Upper lobe of left lung (tissue), 4 donors: Measurements from ENCODE around the gene GRID2IP.

ENCODE experiments used
- EP300 ChIP-seq, 4 donors: sonication (generic); formaldehyde crosslinking; IDR thresholded peaks; one replicate each; pipeline ENCODE4 v1.5.1; 2017; ENCODE audit warnings: antibody characterized with exemption in 4 of 4, control low read depth in 2 of 4
- POLR2A ChIP-seq, 4 donors: fragments of 450-650 bp; IDR thresholded peaks; one replicate each; pipeline ENCODE4 v1.5.1; 2016 to 2017; ENCODE audit warnings: antibody characterized with exemption in 4 of 4, mild to moderate bottlenecking in 2 of 4
- TF ChIP-seq, protein P1 (sequence below), 6 experiments: fragments of 450-650 bp in 4 of 6; fragments of 200-600 bp in 2 of 6; sonication (generic) in 2 of 6; IDR thresholded peaks; one replicate each; pipeline ENCODE4 v1.5.1; 2016 to 2019; ENCODE audit warnings: antibody characterized with exemption in 6 of 6

DNA sequence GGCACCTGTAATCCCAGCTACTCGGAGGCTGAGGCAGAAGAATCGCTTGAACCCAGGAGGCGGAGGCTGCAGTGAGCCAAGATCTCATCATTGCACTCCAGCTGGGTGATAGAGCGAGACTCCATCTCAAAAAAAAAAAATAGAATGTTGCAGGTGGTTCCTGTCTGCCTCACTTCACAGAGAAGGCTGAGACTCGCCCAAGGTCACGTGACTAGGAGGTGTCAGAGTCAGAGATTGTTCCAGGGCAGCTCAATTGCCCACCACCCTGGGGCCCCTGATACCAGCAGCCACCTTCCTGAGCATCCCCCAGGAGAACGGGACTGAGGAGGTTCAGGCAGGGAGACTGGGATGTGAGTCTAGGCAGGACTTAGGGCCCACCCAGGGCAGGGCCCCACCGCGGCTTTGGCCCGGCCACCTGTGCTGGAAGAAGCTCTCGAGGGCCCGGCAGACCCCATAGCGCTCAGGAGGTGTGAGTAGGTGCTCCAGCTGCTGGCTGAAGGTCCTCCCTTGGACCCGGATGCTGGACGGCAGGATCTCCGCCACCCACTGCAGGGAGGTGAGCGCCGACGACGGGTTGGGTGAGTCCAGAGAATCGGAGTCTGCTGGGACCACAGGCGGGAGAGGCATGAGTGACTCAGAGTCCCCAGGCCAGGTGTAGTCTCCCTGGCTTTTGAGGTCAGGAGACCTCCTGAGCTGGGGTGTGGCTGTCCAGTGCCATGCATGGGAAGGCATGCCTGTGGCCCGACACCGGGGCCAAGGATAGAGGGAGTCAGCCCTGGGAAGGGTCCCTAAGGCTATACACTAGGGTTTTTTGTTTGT is 30.9 kb downstream of the GRID2IP start:
- TF ChIP-seq, protein P1, sequence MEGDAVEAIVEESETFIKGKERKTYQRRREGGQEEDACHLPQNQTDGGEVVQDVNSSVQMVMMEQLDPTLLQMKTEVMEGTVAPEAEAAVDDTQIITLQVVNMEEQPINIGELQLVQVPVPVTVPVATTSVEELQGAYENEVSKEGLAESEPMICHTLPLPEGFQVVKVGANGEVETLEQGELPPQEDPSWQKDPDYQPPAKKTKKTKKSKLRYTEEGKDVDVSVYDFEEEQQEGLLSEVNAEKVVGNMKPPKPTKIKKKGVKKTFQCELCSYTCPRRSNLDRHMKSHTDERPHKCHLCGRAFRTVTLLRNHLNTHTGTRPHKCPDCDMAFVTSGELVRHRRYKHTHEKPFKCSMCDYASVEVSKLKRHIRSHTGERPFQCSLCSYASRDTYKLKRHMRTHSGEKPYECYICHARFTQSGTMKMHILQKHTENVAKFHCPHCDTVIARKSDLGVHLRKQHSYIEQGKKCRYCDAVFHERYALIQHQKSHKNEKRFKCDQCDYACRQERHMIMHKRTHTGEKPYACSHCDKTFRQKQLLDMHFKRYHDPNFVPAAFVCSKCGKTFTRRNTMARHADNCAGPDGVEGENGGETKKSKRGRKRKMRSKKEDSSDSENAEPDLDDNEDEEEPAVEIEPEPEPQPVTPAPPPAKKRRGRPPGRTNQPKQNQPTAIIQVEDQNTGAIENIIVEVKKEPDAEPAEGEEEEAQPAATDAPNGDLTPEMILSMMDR (IDR thresholded peaks at IDR 0.05), result no peak
- TF ChIP-seq POLR2A (IDR thresholded peaks at IDR 0.05), result no peak
- no peak for TF ChIP-seq EP300 (IDR thresholded peaks at IDR 0.05)
